ENCODE data around the gene BIRC2.

- TF ChIP-seq CTCF (IDR thresholded peaks at IDR 0.05) (peak; percentile 96), TCF7L2 (IDR thresholded peaks at IDR 0.05; ENCODE audit: low read depth, low read length) (no peak), SIN3A (IDR thresholded peaks at IDR 0.05; ENCODE audit: borderline replicate concordance, insufficient read depth, low read depth, low read length) (no peak), POLR2AphosphoS5 (IDR thresholded peaks at IDR 0.05; ENCODE audit: low read depth, low read length) (0 out of 2 replicates have a peak, but pooled peaks have one; percentile 30)
Measured at GRCh38 chr11:102390667-102391465, 43.9 kb downstream of the BIRC2 start.
